Measurements from ENCODE around the gene RBM45. TPM values are rescaled to one million over a fixed set of nuclear protein-coding genes. Genes with fewer than 3 reads are reported as not detected.

The RBM45 gene
- total and polyA plus RNA-seq, 4 donors, result 17.4 to 26.6 (median 19.3) TPM

- Histone ChIP-seq H3K4me1 (ENCODE audit: control insufficient read depth, insufficient read depth, low read length) (no peaks in the 10 kb centered on the region), H3K27ac (ENCODE audit: low read depth, low read length) (no peak overlapping the region), H3K36me3 (ENCODE audit: control insufficient read depth, insufficient read depth, low read length) (peaks cover under 1% of the 10 kb centered on the region), H3K4me3 (ENCODE audit: low read depth, low read length) (no peak overlapping the region), H3K27me3 (ENCODE audit: control insufficient read depth, insufficient read depth, low read length) (no peaks in the 10 kb centered on the region), H3K9me3 (ENCODE audit: control insufficient read depth, insufficient read depth, low read length) (no peaks in the 10 kb centered on the region)
- whole genome bisulfite sequencing (ENCODE audit: insufficient coverage), result 75% methylated on average over 2 of the region's 3 CpGs
- DNase-seq (ENCODE audit: low read depth in 4 of 6, low spot score in 6 of 6), result peak in 1 of 6 donors; percentile 34
Observed at GRCh38 chr2:178119179-178119922, 7.1 kb downstream of the RBM45 start.

- H3K4me1 ChIP-seq (ENCODE audit: control insufficient read depth, insufficient read depth, low read length), result no peaks in the 10 kb centered on the region
- H3K27ac ChIP-seq (ENCODE audit: low read depth, low read length), result no peak overlapping the region
- no CpG with 5 or more reads among the region's 2 CpGs for WGBS (ENCODE audit: insufficient coverage)
- H3K36me3 ChIP-seq (ENCODE audit: control insufficient read depth, insufficient read depth, low read length), result peaks cover 7% of the 10 kb centered on the region
- no peak for DNase-seq (ENCODE audit: low read depth in 4 of 6, low spot score in 6 of 6)
- no peaks in the 10 kb centered on the region for H3K9me3 ChIP-seq (ENCODE audit: control insufficient read depth, insufficient read depth, low read length)
- H3K27me3 ChIP-seq (ENCODE audit: control insufficient read depth, insufficient read depth, low read length), result no peaks in the 10 kb centered on the region
- H3K4me3 ChIP-seq (ENCODE audit: low read depth, low read length), result no peak overlapping the region
Observed at GRCh38 chr2:178123163-178123562, 10.9 kb downstream of the RBM45 start.

GRCh38 chr2:178125125-178125524 lies 12.9 kb downstream of the RBM45 start:
- DNase-seq (ENCODE audit: low read depth in 4 of 6, low spot score in 6 of 6), result no peak
- Histone ChIP-seq H3K9me3 (ENCODE audit: control insufficient read depth, insufficient read depth, low read length) (no peaks in the 10 kb centered on the region), H3K27me3 (ENCODE audit: control insufficient read depth, insufficient read depth, low read length) (no peaks in the 10 kb centered on the region), H3K27ac (ENCODE audit: low read depth, low read length) (no peak overlapping the region), H3K36me3 (ENCODE audit: control insufficient read depth, insufficient read depth, low read length) (peaks cover 7% of the 10 kb centered on the region), H3K4me1 (ENCODE audit: control insufficient read depth, insufficient read depth, low read length) (no peaks in the 10 kb centered on the region), H3K4me3 (ENCODE audit: low read depth, low read length) (no peak overlapping the region)

GRCh38 chr2:178125862-178126261 lies 13.6 kb downstream of the RBM45 start:
- Histone ChIP-seq H3K9me3 (ENCODE audit: control insufficient read depth, insufficient read depth, low read length) (no peaks in the 10 kb centered on the region), H3K36me3 (ENCODE audit: control insufficient read depth, insufficient read depth, low read length) (peaks cover 7% of the 10 kb centered on the region), H3K4me3 (ENCODE audit: low read depth, low read length) (no peak overlapping the region), H3K27ac (ENCODE audit: low read depth, low read length) (no peak overlapping the region), H3K27me3 (ENCODE audit: control insufficient read depth, insufficient read depth, low read length) (no peaks in the 10 kb centered on the region), H3K4me1 (ENCODE audit: control insufficient read depth, insufficient read depth, low read length) (no peaks in the 10 kb centered on the region)
- no peak for DNase-seq (ENCODE audit: low read depth in 4 of 6, low spot score in 6 of 6)
- WGBS (ENCODE audit: insufficient coverage), result 74% methylated on average over 3 of the region's 5 CpGs

- WGBS (ENCODE audit: insufficient coverage), result no CpG with 5 or more reads among the region's 5 CpGs
- Histone ChIP-seq H3K27me3 (ENCODE audit: control insufficient read depth, insufficient read depth, low read length) (no peaks in the 10 kb centered on the region), H3K4me3 (ENCODE audit: low read depth, low read length) (no peak overlapping the region), H3K9me3 (ENCODE audit: control insufficient read depth, insufficient read depth, low read length) (no peaks in the 10 kb centered on the region), H3K4me1 (ENCODE audit: control insufficient read depth, insufficient read depth, low read length) (no peaks in the 10 kb centered on the region), H3K27ac (ENCODE audit: low read depth, low read length) (no peak overlapping the region), H3K36me3 (ENCODE audit: control insufficient read depth, insufficient read depth, low read length) (peaks cover 7% of the 10 kb centered on the region)
- DNase-seq (ENCODE audit: low read depth in 4 of 6, low spot score in 6 of 6), result no peak
Observed at GRCh38 chr2:178128836-178129630, 16.8 kb downstream of the RBM45 start.

GRCh38 chr2:178136321-178137025 lies 24.2 kb downstream of the RBM45 start:
- no peak overlapping the region for H3K27ac ChIP-seq (ENCODE audit: low read depth, low read length)
- no peak for DNase-seq (ENCODE audit: low read depth in 4 of 6, low spot score in 6 of 6)
- H3K9me3 ChIP-seq (ENCODE audit: control insufficient read depth, insufficient read depth, low read length), result no peaks in the 10 kb centered on the region
- H3K36me3 ChIP-seq (ENCODE audit: control insufficient read depth, insufficient read depth, low read length), result peaks cover 4% of the 10 kb centered on the region
- no peak overlapping the region for H3K4me3 ChIP-seq (ENCODE audit: low read depth, low read length)
- H3K27me3 ChIP-seq (ENCODE audit: control insufficient read depth, insufficient read depth, low read length), result no peaks in the 10 kb centered on the region
- WGBS (ENCODE audit: insufficient coverage), result 83% methylated on average over 1 of the region's 5 CpGs
- H3K4me1 ChIP-seq (ENCODE audit: control insufficient read depth, insufficient read depth, low read length), result no peaks in the 10 kb centered on the region

- H3K4me3 ChIP-seq (ENCODE audit: low read depth, low read length), result no peak overlapping the region
- DNase-seq (ENCODE audit: low read depth in 4 of 6, low spot score in 6 of 6), result peak in 1 of 6 donors; percentile 37
- H3K27ac ChIP-seq (ENCODE audit: low read depth, low read length), result no peak overlapping the region
- no peaks in the 10 kb centered on the region for H3K9me3 ChIP-seq (ENCODE audit: control insufficient read depth, insufficient read depth, low read length)
- H3K36me3 ChIP-seq (ENCODE audit: control insufficient read depth, insufficient read depth, low read length), result no peaks in the 10 kb centered on the region
- H3K4me1 ChIP-seq (ENCODE audit: control insufficient read depth, insufficient read depth, low read length), result no peaks in the 10 kb centered on the region
- no CpG with 5 or more reads among the region's 5 CpGs for WGBS (ENCODE audit: insufficient coverage)
- no peaks in the 10 kb centered on the region for H3K27me3 ChIP-seq (ENCODE audit: control insufficient read depth, insufficient read depth, low read length)
Observed at GRCh38 chr2:178142274-178143065, 30.2 kb downstream of the RBM45 start.

GRCh38 chr2:178143481-178143880 lies 31.2 kb downstream of the RBM45 start:
- Histone ChIP-seq H3K9me3 (ENCODE audit: control insufficient read depth, insufficient read depth, low read length) (no peaks in the 10 kb centered on the region), H3K36me3 (ENCODE audit: control insufficient read depth, insufficient read depth, low read length) (no peaks in the 10 kb centered on the region), H3K27ac (ENCODE audit: low read depth, low read length) (no peak overlapping the region), H3K27me3 (ENCODE audit: control insufficient read depth, insufficient read depth, low read length) (no peaks in the 10 kb centered on the region), H3K4me1 (ENCODE audit: control insufficient read depth, insufficient read depth, low read length) (no peaks in the 10 kb centered on the region), H3K4me3 (ENCODE audit: low read depth, low read length) (no peak overlapping the region)
- no peak for DNase-seq (ENCODE audit: low read depth in 4 of 6, low spot score in 6 of 6)

GRCh38 chr2:178152033-178152432 lies 39.8 kb downstream of the RBM45 start:
- WGBS (ENCODE audit: insufficient coverage), result no CpG with 5 or more reads among the region's 3 CpGs
- no peak overlapping the region for H3K4me3 ChIP-seq (ENCODE audit: low read depth, low read length)
- H3K9me3 ChIP-seq (ENCODE audit: control insufficient read depth, insufficient read depth, low read length), result no peaks in the 10 kb centered on the region
- H3K27me3 ChIP-seq (ENCODE audit: control insufficient read depth, insufficient read depth, low read length), result no peaks in the 10 kb centered on the region
- no peak overlapping the region for H3K27ac ChIP-seq (ENCODE audit: low read depth, low read length)
- peak in 1 of 6 donors; percentile 19 for DNase-seq (ENCODE audit: low read depth in 4 of 6, low spot score in 6 of 6)
- H3K4me1 ChIP-seq (ENCODE audit: control insufficient read depth, insufficient read depth, low read length), result no peaks in the 10 kb centered on the region
- H3K36me3 ChIP-seq (ENCODE audit: control insufficient read depth, insufficient read depth, low read length), result no peaks in the 10 kb centered on the region
